Sigmoid colon (tissue), 7 donors: ENCODE data around the gene ACY1. TPM values are rescaled to one million over a fixed set of nuclear protein-coding genes. Genes with fewer than 3 reads are reported as not detected.
"Not testable (repeated sequence)": the region's sequence is repeated elsewhere in the genome, so short reads cannot be mapped to it uniquely, and the experiment has no call there.

Source experiments
- DNase-seq: peaks from one replicate; pipeline ENCODE4 v3.0.0-alpha.2; 2019
- H3K27ac ChIP-seq, 4 donors: fragments of 200-600 bp; sonication (generic); one replicate each; pipeline ENCODE4 v1.5.1; 2016 to 2019; ENCODE audit warnings: mild to moderate bottlenecking in 1 of 4
- H3K27me3 ChIP-seq, 3 donors: fragments of 200-600 bp; sonication (generic); one replicate each; pipeline ENCODE4 v1.5.1; 2019; ENCODE audit warnings: mild to moderate bottlenecking in 1 of 3
- H3K36me3 ChIP-seq, 4 donors: fragments of 200-600 bp; sonication (generic); one replicate each; pipeline ENCODE4 v1.5.1; 2016 to 2019
- H3K4me1 ChIP-seq, 4 donors: fragments of 200-600 bp; sonication (generic); one replicate each; pipeline ENCODE4 v1.5.1; 2017 to 2019
- H3K4me3 ChIP-seq, 4 donors: fragments of 200-600 bp; sonication (generic); one replicate each; pipeline ENCODE4 v1.5.1; 2017 to 2019; ENCODE audit warnings: mild to moderate bottlenecking in 2 of 4, moderate library complexity in 1 of 4
- H3K9me3 ChIP-seq, 4 donors: fragments of 200-600 bp in 3 of 4; sonication (generic) in 3 of 4; one replicate each; pipeline versions ENCODE4 v1.5.1 to v1.6.1; 2013 to 2019
- CTCF ChIP-seq, 4 experiments: fragments of 450-650 bp in 3 of 4; fragments of 200-600 bp in 1 of 4; IDR thresholded peaks; one replicate each; pipeline ENCODE4 v1.5.1; 2016 to 2019; ENCODE audit warnings: antibody characterized with exemption in 4 of 4, mild to moderate bottlenecking in 3 of 4, moderate library complexity in 2 of 4
- EP300 ChIP-seq, 4 donors: sonication (generic); formaldehyde crosslinking; IDR thresholded peaks; one replicate each; pipeline ENCODE4 v1.6.1; 2017; ENCODE audit warnings: antibody characterized with exemption in 4 of 4
- POLR2A ChIP-seq, 2 donors: fragments of 450-650 bp; IDR thresholded peaks; one replicate each; pipeline ENCODE4 v1.6.1; 2016; ENCODE audit warnings: antibody characterized with exemption in 2 of 2, mild to moderate bottlenecking in 2 of 2, moderate library complexity in 2 of 2
- POLR2AphosphoS5 ChIP-seq, 4 donors: sonication (generic); formaldehyde crosslinking; IDR thresholded peaks; one replicate each; pipeline ENCODE4 v1.6.1; 2017; ENCODE audit warnings: antibody characterized with exemption in 4 of 4
- WGBS, 2 donors: extraction: QIAGEN DNeasy Blood & Tissue Kit; methylation state at CpG; one replicate each; pipeline ENCODE4 v1.1.7; 2013; 5-methylcytosine and 5-hydroxymethylcytosine counted together
- intact Hi-C: fragments of 100-400 bp; cut with DNase I; formaldehyde crosslinking; loops from one replicate; pipeline ENCODE4 v1.15.1; 2023
- polyA plus RNA-seq, 3 donors: library from polyadenylated mRNA; stranded (reverse); fragments of 200-250 nt; gene quantifications; one replicate each; pipeline ENCODE4 v1.2.3, GENCODE V29; 2013
- total RNA-seq, 4 donors: library from RNA; depleted of rRNA; stranded (reverse); fragments of >200 nt; gene quantifications; one replicate each; pipeline ENCODE4 v1.1.0, GENCODE V29; 2016
- donor health status: healthy with polysubstance abuse.
- donor health status: Bipolar disorder and iron deficiency.
- donor health status: healthy.

The ACY1 gene
- total and polyA plus RNA-seq, 7 donors = 1.4 to 279 (median 25.3) TPM

- TF ChIP-seq CTCF (IDR thresholded peaks at IDR 0.05) = no peak
- TF ChIP-seq EP300 (IDR thresholded peaks at IDR 0.05) = no peak
- no peak for TF ChIP-seq POLR2A (IDR thresholded peaks at IDR 0.05)
- no peak for TF ChIP-seq POLR2AphosphoS5 (IDR thresholded peaks at IDR 0.05)
- H3K36me3 ChIP-seq = peaks cover under 1 to 15% (median 3%) of the 10 kb centered on the region in 4 donors
- no peak overlapping the region for H3K27ac ChIP-seq
- no peak for DNase-seq
- H3K27me3 ChIP-seq = no peaks in the 10 kb centered on the region
- WGBS, 2 donors = 90 to 91% methylated on average over 7 of the region's 7 CpGs
- intact Hi-C loops = no loop called here
- no peak overlapping the region for H3K4me3 ChIP-seq
- peaks cover 0 to 23% (median 13%) of the 10 kb centered on the region in 4 donors for H3K4me1 ChIP-seq
- H3K9me3 ChIP-seq = no peaks in the 10 kb centered on the region
These were observed 4.2 kb downstream of the ACY1 start for GRCh38 chr3:51987568-51987967.

DNA sequence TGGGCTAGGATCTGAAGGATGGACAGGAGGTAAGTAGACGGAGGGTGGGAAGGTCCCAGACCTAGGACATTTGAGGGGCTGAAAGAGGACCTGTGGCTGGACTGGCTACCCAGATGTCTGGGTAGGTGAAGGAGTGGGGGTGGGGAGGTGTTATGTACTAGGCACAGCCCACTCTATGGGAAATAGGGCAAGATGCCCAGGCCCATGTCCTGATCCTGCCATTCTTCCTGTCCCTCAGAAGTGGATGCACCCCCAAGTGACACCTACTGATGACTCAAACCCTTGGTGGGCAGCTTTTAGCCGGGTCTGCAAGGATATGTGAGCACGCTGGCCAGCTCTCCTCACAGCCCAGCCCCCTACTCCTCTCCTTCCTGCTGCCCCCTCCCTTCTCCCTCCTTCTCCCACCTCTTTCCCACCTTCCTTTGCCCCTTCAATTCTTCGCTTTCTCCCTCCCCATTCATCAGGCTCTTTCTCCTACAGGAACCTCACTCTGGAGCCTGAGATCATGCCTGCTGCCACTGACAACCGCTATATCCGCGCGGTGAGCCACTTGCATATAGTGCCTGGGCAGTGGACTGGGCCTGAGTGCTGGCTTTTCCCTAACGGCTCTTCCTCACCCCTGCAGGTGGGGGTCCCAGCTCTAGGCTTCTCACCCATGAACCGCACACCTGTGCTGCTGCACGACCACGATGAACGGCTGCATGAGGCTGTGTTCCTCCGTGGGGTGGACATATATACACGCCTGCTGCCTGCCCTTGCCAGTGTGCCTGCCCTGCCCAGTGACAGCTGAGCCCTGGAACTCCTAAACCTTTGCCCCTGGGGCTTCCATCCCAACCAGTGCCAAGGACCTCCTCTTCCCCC lies 5.2 kb downstream of the ACY1 start:
- no peak overlapping the region for H3K4me3 ChIP-seq
- peaks cover 0 to 18% (median 10%) of the 10 kb centered on the region in 4 donors for H3K4me1 ChIP-seq
- no peak overlapping the region for H3K27ac ChIP-seq
- H3K27me3 ChIP-seq = no peaks in the 10 kb centered on the region
- TF ChIP-seq EP300 (IDR thresholded peaks at IDR 0.05) = no peak
- TF ChIP-seq CTCF (IDR thresholded peaks at IDR 0.05) = no peak
- TF ChIP-seq POLR2A (IDR thresholded peaks at IDR 0.05) = no peak
- no peak for TF ChIP-seq POLR2AphosphoS5 (IDR thresholded peaks at IDR 0.05)
- intact Hi-C loops = no loop called here
- H3K36me3 ChIP-seq = peaks cover 8 to 25% (median 10%) of the 10 kb centered on the region in 4 donors
- WGBS, 2 donors = 79 to 80% methylated on average over 15 of the region's 15 CpGs
- no peak for DNase-seq
- no peaks in the 10 kb centered on the region for H3K9me3 ChIP-seq

- Histone ChIP-seq H3K27ac (peak overlapping the region in 1 of 4 donors; percentile 3), H3K4me1 (peaks cover 0 to 25% (median 16%) of the 10 kb centered on the region in 4 donors), H3K36me3 (peaks cover 20 to 40% (median 22%) of the 10 kb centered on the region in 4 donors)
- DNase-seq, H3K27me3 ChIP-seq, H3K9me3 ChIP-seq, H3K4me3 ChIP-seq, intact Hi-C loops: not testable (repeated sequence)
- 88 to 90% methylated on average over 38 of the region's 38 CpGs for WGBS, 2 donors
These were observed 7.2 kb downstream of the ACY1 start for GRCh38 chr3:51990501-51990971.

DNA sequence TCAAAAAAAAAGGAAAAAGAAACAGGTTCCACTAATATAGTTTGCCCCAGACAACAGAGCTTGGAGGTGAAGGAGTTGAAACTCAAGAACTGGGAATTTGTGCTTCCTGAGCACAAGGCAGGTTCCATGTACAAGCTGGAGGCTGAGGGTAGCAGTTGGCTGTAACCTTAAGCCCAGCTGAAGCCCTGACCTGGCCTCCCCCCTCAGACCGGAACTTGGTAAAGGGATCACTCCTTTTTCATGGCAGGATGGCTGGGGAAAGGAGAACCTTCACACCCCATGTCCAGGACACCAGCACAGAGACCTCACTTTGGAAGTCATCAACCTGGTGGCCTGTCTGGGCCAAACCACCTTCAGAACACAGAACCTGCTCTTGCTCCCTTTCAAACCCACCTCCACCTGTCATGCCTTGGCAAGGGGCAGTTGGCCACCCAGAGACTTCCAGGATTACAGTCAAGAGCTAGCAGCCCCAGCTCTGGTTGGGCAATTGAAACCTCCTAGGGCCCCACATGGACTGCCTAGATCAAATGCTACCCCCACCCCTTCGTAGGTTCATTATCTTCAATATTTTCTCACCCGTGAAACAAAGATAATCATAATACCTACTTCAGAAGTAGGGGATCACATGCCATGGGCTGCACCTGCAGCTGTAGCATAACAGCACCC lies 8.8 kb downstream of the ACY1 start:
- TF ChIP-seq CTCF (IDR thresholded peaks at IDR 0.05) = no peak
- TF ChIP-seq EP300 (IDR thresholded peaks at IDR 0.05) = no peak
- TF ChIP-seq POLR2A (IDR thresholded peaks at IDR 0.05) = no peak
- no peak for TF ChIP-seq POLR2AphosphoS5 (IDR thresholded peaks at IDR 0.05)
- Histone ChIP-seq H3K27ac (no peak overlapping the region), H3K4me1 (peaks cover 0 to 25% (median 16%) of the 10 kb centered on the region in 4 donors), H3K9me3 (no peaks in the 10 kb centered on the region), H3K36me3 (peaks cover 20 to 40% (median 22%) of the 10 kb centered on the region in 4 donors), H3K4me3 (no peak overlapping the region), H3K27me3 (no peaks in the 10 kb centered on the region)
- intact Hi-C loops = no loop called here
- WGBS, 2 donors = 90 to 93% methylated on average over 3 of the region's 3 CpGs
- DNase-seq = no peak

GRCh38 chr3:51993657-51994056 lies 10.3 kb downstream of the ACY1 start:
- H3K4me3 ChIP-seq, DNase-seq, H3K9me3 ChIP-seq, H3K27me3 ChIP-seq, H3K27ac ChIP-seq, intact Hi-C loops: not testable (repeated sequence)
- 82 to 89% methylated on average over 10 of the region's 13 CpGs for WGBS, 2 donors
- peaks cover 20 to 40% (median 22%) of the 10 kb centered on the region in 4 donors for H3K36me3 ChIP-seq
- peaks cover 0 to 25% (median 16%) of the 10 kb centered on the region in 4 donors for H3K4me1 ChIP-seq
